ENCODE data around the gene COPB2.

COPB2 gene

GRCh38 chr3:139319428-139320402 is 69.7 kb downstream of the COPB2 start:
- no peaks in the 10 kb centered on the region for H3F3A ChIP-seq (ENCODE audit: insufficient read depth)
- no peak overlapping the region for H2AFZ ChIP-seq (ENCODE audit: low read depth, low read length, severe bottlenecking)
- H4K20me1 ChIP-seq (ENCODE audit: low read depth, low read length): no peaks in the 10 kb centered on the region
- no peaks in the 10 kb centered on the region for H3K36me3 ChIP-seq (ENCODE audit: low read length)
- H3K9me2 ChIP-seq (replicated peaks; ENCODE audit: insufficient read depth, low read length): no peaks in the 10 kb centered on the region
- no peak overlapping the region for H3K4me3 ChIP-seq (ENCODE audit: insufficient read depth, low read length, poor library complexity, severe bottlenecking)
- no peaks in the 10 kb centered on the region for H3K27me3 ChIP-seq (ENCODE audit: low read length)
- H3K9me3 ChIP-seq (ENCODE audit: insufficient read depth, low read length): no peaks in the 10 kb centered on the region
- no peak overlapping the region for H3K9ac ChIP-seq (ENCODE audit: low read length)
- H3K79me2 ChIP-seq (ENCODE audit: insufficient read depth, low read length): no peaks in the 10 kb centered on the region
- H3K27ac ChIP-seq (ENCODE audit: low read depth, low read length): no peak overlapping the region
- TF ChIP-seq CTCF (IDR thresholded peaks at IDR 0.05; ENCODE audit: insufficient read depth, low read length, poor library complexity, severe bottlenecking): no peak
- TF ChIP-seq EZH2phosphoT487 (conservative IDR thresholded peaks at IDR 0.05; ENCODE audit: low read length): no peak
- no peak overlapping the region for H3K4me2 ChIP-seq (ENCODE audit: low read depth, low read length, poor library complexity, severe bottlenecking)

- Histone ChIP-seq H3K4me3 (ENCODE audit: insufficient read depth, low read length, poor library complexity, severe bottlenecking) (no peak overlapping the region), H3K36me3 (ENCODE audit: low read length) (no peaks in the 10 kb centered on the region), H3K79me2 (ENCODE audit: insufficient read depth, low read length) (no peaks in the 10 kb centered on the region), H2AFZ (ENCODE audit: low read depth, low read length, severe bottlenecking) (no peak overlapping the region), H3K9ac (ENCODE audit: low read length) (no peak overlapping the region), H3F3A (ENCODE audit: insufficient read depth) (no peaks in the 10 kb centered on the region), H3K9me3 (ENCODE audit: insufficient read depth, low read length) (no peaks in the 10 kb centered on the region), H3K27ac (ENCODE audit: low read depth, low read length) (no peak overlapping the region), H4K20me1 (ENCODE audit: low read depth, low read length) (no peaks in the 10 kb centered on the region), H3K9me2 (replicated peaks; ENCODE audit: insufficient read depth, low read length) (no peaks in the 10 kb centered on the region), H3K4me2 (ENCODE audit: low read depth, low read length, poor library complexity, severe bottlenecking) (no peak overlapping the region), H3K27me3 (ENCODE audit: low read length) (no peaks in the 10 kb centered on the region)
- no peak for TF ChIP-seq CTCF (IDR thresholded peaks at IDR 0.05; ENCODE audit: insufficient read depth, low read length, poor library complexity, severe bottlenecking)
- TF ChIP-seq EZH2phosphoT487 (conservative IDR thresholded peaks at IDR 0.05; ENCODE audit: low read length): no peak
These were observed 70.6 kb downstream of the COPB2 start for GRCh38 chr3:139318826-139319225.

GRCh38 chr3:139318431-139318816 is 71.0 kb downstream of the COPB2 start:
- H3F3A ChIP-seq (ENCODE audit: insufficient read depth): no peaks in the 10 kb centered on the region
- H2AFZ ChIP-seq (ENCODE audit: low read depth, low read length, severe bottlenecking): no peak overlapping the region
- no peak overlapping the region for H3K4me2 ChIP-seq (ENCODE audit: low read depth, low read length, poor library complexity, severe bottlenecking)
- no peak for TF ChIP-seq CTCF (IDR thresholded peaks at IDR 0.05; ENCODE audit: insufficient read depth, low read length, poor library complexity, severe bottlenecking)
- no peak for TF ChIP-seq EZH2phosphoT487 (conservative IDR thresholded peaks at IDR 0.05; ENCODE audit: low read length)
- H3K4me3 ChIP-seq (ENCODE audit: insufficient read depth, low read length, poor library complexity, severe bottlenecking): no peak overlapping the region
- no peaks in the 10 kb centered on the region for H3K36me3 ChIP-seq (ENCODE audit: low read length)
- H3K27ac ChIP-seq (ENCODE audit: low read depth, low read length): no peak overlapping the region
- H3K79me2 ChIP-seq (ENCODE audit: insufficient read depth, low read length): no peaks in the 10 kb centered on the region
- H3K27me3 ChIP-seq (ENCODE audit: low read length): no peaks in the 10 kb centered on the region
- no peaks in the 10 kb centered on the region for H3K9me3 ChIP-seq (ENCODE audit: insufficient read depth, low read length)
- no peak overlapping the region for H3K9ac ChIP-seq (ENCODE audit: low read length)
- H4K20me1 ChIP-seq (ENCODE audit: low read depth, low read length): no peaks in the 10 kb centered on the region
- no peaks in the 10 kb centered on the region for H3K9me2 ChIP-seq (replicated peaks; ENCODE audit: insufficient read depth, low read length)
